HG02798 (cell line): ENCODE measurements around the gene ITPRIPL1.

ENCODE experiments used
- ATAC-seq: cut with Tn5 transposase; IDR thresholded peaks from one replicate; pipeline ENCODE4 v1.9.1; 2021; ENCODE audit warnings: mild to moderate bottlenecking; ENCODE audit not compliant: unreplicated experiment, poor library complexity

ITPRIPL1 gene

DNA sequence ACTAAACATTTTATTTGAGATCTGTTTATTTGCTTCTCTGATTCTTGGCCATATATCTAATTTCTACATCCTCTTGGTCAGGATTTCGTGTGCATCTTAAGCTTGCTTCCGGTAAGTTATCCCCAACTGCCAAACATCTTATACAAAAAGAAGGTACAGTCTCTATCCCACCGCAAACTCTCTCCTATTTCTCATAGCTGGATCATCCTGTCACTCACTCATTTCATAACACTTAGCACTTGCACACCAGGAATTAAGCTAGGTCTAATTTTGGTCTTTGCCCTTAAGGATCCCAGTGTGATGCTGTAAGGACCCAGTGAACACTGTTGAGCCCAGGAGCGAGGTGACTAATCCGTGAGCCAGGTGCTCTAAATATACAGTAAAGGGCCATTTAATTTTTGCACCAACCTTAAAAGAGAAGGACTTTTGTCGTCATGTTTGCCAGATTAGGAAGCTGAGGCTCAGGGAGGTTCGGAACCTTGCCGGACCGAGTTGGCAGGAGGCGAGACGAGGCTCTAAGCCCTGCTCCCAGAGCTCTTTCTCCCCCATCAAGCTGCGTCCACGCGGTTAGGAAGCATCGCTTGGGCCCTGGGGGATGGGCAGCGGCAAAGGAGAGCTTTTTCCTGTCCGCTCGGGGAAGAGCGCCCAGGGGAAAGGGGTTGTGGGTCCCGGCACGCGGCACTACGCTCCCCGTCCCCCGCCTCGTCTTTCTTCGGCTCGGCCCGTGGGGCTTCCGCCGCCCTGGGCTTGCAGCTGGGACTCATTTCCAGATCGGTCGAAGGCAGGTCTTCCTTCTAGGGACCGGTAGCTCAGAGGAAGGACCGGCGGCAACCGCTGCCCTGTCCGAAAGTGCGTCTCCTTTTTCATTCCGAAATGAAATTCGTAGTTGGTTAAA, 4.1 kb upstream of the ITPRIPL1 start:
- peak; percentile 27 for ATAC-seq

DNA sequence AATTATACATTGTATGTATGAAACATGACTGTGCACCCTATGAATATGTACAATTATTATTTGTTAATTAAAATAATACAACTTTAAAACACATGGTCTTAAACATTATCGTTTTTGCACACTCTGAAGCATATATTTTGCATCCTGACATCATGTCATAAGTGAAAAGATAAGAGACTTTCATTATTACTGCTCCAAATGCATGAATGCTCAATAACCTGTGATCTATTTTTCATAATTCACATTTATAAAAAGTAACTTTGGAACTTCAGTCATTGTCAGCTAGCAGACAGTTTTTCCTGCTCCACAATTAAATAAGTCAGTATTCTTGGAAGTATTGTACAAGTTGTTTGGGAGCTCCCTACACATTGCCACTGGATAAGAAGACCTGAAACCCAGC, 1.3 kb upstream of the ITPRIPL1 start:
- no peak for ATAC-seq

DNA sequence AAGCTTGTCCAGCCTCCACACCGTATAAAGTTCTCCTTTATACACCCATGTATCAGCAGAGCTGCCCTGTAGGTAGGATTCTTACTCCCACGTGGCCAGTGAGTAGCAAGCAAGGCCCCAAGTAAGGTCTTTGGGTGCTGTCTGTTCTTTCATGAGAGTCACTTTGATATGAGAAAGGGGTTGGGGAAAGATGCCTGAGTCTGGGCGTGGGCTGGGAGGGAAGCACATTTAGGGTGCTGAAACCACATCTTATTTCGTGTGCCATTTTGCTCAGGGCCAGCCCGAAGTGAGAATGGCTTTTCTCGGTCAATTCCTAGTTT, 436 bp upstream of the ITPRIPL1 start:
- no peak for ATAC-seq

DNA sequence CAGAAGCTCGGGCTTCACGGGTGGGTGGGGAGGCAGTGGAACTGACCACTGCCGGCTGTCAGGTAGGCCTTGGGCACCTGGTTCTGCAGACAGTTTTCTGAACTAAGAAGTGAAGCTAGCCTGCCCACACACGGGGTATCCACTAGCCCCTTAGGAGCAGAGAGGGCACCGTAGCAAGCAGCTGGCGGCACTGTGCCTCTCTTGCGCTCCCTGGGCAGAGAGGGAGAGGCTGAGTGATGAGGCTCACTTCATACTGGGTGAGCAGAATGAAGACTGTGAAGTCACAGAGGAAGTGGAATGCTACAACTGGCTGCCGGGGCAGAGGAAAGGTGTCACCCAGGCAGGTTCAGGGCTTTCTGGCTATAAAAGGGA, 753 bp downstream of the ITPRIPL1 start:
- no peak for ATAC-seq

DNA sequence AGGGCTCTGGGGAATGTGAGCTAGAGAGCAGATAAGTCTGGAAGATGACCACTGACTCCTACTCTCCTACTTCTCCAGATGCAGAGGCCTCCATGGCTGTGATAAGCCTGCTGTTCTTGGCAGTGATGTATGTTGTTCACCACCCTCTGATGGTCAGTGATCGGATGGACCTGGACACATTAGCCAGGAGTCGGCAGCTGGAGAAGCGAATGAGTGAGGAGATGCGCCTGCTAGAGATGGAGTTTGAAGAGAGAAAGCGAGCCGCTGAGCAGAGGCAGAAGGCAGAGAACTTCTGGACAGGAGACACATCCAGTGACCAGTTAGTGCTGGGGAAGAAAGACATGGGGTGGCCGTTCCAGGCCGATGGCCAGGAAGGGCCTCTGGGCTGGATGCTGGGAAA, 1.4 kb downstream of the ITPRIPL1 start:
- ATAC-seq: no peak

DNA sequence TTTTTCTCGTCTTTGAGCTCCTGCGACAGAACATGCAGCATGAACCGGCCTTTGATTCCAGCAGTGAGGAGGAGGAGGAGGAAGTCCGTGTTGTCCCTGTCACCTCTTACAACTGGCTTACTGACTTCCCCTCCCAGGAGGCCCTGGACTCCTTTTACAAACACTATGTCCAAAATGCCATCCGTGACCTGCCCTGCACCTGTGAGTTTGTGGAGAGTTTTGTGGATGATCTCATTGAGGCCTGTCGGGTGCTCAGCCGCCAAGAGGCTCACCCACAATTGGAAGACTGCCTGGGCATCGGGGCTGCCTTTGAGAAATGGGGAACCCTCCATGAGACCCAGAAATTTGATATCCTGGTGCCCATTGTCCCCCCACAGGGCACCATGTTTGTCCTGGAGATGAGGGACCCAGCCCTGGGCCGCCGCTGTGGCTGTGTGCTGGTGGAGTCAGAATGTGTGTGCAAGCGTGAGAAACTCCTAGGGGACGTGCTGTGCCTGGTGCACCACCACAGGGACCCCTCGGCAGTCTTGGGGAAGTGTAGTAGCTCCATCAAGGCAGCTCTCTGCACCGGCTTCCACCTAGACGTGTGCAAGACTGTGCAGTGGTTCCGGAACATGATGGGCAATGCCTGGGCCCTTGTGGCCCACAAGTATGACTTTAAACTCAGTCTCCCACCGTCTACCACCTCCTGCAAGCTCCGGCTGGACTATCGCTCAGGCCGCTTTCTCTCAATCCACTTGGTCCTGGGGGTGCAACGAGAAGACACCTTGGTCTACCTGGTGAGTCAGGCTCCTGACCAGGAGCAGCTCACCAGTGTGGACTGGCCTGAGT, 2.1 kb downstream of the ITPRIPL1 start:
- no peak for ATAC-seq

DNA sequence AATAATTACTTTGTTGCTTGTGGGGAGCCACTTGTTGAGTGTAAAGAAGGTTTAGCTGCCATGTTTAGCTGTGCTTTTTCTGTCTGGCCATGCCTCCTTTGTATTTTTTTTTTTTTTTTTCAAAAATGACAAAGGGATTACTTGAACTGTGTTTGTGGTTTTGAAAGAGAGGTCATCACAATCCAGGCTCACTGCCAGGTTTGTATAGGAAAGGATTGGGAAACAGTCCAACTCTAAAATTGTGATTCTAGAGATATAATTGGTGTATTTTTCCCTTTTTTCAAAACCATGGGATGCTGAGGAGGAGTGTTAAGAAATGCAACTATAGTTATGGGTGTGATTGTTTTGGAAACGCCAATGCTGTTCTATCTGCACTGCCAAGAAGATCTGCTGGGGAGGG, 4.3 kb downstream of the ITPRIPL1 start:
- no peak for ATAC-seq

DNA sequence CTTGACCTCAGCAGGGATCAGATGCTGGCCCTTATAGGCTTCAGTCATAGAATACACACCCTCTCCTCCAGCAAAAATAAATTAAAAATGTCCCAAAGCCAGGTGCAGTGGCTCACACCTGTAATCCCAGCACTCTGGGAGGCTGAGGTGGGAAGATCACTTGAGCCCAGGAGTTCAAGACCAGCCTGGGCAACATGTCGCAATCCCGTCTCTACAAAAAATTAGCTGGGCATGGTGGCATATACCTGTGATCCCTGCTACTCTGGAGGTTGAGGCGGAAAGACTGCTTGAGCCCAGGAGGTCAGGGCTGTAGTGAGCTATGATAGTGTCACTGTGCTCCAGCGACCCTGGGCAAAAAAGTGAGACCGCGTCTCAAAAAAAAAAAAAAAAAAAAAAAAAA, 4.8 kb downstream of the ITPRIPL1 start:
- ATAC-seq: no peak

DNA sequence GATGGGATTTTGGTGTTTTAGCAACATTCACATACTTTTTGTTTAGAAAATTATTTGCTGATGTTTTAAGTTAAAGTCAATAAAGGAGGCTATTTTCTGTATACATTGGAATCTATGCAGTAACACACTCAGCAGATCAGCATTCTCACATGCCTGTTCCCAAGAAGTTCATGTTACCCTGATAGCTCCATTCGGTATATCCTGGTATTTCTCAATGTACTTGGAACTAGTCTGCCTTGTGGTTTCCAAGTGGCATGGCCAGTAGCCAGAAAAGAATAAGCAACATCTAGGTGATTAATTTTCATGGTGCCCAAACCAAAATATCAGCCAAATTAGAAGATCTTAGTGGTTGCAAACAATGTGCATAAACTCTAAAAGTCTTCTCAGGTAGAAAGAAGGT, 5.3 kb downstream of the ITPRIPL1 start:
- no peak for ATAC-seq

DNA sequence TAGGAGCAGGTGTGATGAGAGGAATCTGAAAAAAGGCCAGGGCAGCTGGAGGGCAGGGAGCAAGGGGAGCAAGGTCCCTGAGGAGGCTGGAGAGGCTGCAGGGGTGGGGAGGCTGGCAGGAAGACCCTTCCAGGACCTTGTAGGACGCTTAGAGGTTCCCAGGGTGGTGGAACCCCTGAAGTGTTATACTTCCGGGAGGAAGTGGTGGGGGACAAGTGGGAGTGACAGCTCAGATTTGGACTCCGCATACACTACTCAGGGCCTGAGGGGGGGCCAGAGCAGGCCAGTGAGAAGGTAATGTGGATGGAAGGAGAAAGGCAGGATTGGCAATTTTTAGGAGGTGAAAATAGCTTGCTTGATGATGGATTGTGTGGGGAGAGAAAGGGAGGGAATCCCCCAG, 8.6 kb downstream of the ITPRIPL1 start:
- ATAC-seq: no peak

DNA sequence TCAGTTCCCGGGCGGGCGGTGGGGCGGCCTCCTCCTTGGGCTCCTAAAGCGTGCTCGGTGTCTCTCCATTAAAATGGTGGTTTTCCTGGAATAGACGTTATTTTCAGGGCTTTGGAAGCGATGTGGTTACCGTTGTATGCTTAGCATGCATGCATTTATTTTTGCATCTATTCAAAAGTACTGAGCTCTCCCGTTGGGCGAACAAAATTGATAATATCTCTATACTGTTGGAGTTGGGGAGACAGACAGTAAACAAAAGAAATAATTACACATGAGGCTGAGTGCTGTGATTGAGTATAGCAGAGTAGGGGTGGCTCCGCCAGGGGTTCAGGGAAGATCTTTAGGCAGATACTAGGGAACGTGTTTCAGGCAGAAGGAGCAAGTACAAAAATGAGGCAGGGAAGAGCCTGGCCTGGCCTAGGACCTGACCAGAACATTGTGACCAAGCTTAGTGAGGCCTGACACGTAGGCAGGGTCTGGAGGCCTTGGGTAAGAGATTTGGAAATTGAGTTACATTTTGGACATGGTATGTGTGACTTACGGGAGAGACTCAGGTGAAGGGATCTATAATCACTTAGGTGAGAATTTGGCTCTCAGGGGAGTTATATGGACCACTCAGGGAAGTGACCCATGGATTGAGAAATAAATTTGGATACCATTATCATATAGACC, 11.1 kb downstream of the ITPRIPL1 start:
- ATAC-seq: peak; percentile 1

DNA sequence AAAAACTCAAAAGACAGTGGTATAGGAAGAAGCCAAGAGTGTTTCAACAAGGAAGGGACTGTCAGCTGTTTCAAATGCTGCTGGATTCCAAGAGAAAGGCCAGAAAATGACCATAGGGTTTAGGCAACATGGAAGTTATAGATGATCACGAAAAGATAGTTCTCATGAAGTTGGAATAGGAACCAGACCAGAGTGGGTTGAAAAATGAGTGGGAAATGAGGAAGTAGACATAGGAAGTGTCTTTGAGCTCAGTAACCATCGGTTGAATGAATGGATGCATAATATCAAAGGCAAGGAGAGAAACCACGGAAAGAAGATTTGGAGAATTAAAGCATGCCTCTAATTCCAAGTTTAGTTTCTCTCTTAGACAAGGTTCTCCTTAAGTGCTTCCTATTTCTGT, 11.8 kb downstream of the ITPRIPL1 start:
- no peak for ATAC-seq

DNA sequence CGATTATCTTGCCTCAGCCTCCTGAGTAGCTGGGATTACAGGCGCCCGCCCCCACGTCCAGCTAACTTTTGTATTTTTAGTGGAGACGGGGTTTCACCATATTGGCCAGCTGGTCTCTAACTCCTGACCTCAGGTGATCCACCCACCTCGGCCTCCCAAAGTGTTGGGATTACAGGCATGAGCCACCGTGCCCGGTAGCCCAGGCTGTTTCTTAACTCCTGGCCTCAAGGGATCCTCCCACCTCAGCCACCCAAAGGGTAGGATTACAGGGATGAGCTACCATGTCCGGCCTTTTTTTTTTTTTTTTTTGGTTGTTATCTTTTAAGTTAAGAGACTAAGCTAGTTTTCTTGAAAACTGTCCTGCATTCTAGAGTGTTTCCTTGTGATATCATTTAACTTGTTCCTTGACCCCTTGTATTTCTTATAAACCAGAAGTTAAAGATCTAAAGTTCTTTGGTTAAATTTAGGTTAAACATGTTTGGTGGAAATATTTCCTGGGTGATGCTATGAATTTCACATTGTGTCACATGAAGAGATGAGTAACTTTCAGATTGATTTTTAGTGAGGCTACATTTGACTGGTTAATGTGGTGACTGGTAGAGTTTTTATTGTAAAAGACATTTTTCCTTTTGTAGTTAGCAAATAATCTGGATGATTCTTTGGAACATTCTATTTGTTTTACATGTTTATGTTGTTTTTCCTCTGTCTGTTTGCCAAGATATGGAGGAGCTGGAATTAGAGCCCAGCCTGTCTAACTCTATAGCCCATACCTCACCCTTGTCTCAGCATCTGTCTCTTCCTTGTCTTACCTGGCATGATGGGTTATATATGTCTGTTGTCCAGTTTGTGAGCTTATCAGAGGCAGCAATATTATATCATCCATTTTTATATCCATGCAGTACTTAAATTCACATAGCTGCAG, 15.6 kb downstream of the ITPRIPL1 start:
- ATAC-seq: no peak

DNA sequence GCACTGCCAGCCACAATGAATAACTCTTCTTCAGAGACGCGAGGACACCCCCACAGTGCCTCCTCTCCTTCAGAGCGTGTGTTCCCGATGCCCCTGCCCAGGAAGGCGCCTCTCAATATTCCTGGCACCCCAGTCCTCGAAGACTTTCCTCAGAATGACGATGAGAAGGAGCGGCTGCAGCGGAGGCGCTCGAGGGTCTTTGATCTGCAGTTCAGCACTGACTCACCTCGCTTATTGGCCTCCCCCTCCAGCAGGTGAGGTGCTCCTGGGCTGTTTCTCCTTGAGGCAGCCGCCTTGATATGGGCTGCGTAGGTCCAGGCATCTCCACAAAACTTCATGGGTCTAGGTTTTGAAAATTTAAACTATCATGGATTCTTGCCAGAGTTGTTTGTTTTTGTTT, 16.5 kb downstream of the ITPRIPL1 start:
- ATAC-seq: no peak

DNA sequence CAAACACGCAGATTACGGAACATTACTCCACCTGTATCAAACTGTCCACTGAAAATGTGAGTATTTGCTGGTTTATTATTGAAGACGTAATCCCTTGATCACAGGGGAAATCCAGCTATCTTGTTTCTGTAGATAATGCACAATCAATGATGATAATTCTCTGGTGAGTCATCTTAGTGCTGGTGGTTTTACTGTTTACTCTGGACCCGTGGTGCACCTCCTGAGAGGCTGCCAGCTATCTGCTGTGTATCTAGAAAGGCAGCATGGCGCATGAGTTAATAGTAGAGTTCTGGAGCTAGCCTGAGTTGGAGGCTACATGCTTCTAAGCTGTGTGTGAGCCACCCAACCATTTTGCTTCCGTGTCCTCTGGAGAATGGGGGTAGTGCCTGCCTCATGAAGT, 17.0 kb downstream of the ITPRIPL1 start:
- ATAC-seq: peak; percentile 35

DNA sequence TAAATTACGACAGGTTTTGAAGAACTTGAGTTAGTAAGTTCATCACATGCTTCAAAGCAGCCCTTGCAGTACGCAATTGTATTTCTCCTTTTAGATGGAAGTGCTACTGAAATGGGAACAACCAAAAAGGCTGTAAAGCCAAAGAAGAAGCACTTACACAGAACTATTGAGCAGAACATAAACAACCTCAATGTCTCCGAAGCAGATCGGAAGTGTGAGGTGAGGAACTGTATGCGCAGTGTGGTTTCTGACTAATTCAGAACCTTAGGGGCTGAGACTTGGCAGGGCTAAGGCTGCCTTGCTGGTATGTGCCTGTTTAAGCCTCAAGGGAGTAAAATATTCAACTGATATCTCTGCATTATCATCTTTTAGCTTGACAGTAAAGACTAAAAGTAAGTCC, 18.9 kb downstream of the ITPRIPL1 start:
- ATAC-seq: peak; percentile 86

DNA sequence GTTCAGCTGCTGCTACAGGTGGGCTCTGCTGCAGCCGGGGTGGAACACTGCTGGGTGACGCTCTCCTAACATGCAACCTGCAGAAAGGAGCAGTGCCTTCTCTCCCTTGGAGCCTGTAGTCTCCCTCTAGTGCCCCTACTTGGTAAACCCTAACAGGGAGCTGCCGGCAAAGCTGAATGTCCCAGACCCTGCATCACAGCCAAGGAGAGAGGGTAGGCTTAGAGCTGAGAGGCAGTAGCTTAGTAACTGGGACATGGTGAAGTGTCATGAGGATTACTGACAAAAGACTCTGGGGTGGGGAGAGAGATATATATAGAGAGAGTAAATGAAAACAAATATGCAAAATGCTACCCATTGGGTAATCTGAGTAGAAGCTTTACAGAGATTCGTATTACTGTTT, 20.3 kb downstream of the ITPRIPL1 start:
- no peak for ATAC-seq

DNA sequence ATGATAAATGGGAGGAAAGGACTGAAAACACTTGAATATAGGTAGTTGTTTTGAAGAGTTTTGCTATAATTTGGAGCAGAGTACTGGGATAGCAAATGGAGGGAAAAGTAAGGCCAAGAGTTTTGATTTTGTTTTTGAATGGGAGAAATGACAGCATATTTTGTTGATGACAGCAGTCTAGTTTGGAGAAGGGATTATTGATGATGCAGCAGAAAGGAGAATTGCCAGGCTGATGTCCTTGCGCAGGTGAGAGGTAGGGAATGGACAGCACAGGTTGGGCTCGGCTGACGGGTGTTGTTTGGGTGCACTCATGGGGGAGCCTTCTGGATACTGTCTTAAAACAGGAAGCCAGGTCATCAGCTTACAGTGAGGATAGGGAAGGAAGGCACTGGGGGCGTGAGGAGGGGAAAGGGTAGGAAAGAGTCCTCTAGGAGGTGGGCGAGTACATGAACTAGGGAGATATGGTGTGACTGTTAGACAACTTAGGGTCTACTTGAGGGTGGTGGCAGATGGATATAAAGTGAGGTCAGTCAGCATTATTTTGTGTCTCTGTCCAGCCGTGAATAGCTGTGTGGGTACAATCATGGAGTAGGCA, 20.8 kb downstream of the ITPRIPL1 start:
- ATAC-seq: no peak

DNA sequence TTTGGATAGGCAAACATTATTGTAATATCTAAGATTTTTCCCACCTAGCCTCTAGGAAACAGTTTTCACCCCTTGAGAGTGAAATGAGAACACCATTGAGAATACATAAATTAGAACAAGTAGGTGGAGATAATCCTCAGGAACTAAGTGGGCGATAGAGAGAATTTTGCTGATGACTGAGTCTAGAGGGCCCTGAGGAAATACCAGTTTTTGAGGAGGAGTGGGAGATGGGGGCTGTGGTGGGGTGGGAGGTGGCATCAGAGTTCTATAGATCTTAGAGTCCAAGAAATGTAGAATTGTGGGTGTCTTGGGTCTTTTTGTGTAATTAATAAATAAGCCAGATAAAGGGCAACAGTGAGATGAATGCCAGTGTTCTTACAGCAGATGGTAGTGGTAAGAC, 22.3 kb downstream of the ITPRIPL1 start:
- ATAC-seq: no peak

DNA sequence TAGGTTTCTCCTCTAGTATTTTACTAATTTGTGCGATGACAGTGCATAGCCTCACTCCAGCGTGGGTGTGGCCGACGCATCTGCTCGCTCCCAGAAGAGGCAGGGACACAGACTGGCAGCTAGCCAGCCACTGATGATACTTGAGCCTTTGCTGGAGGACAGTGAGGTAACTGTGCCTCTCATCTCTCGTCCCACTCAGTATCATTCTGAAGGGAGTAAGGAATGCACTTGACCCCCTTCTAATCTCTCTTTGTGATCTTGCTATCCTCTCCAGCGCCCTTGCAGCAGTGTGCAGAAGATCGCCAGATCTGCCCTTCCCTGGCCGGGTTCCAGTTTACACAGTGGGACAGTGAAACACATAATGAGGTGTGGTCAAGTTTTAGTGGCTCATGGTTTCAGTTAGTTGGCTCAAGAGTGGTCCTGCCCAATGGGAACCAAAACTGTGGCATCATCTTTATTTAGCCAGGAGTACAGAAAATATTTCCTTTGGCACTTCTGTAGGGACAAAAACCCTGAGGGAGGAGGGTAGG, 28.0 kb downstream of the ITPRIPL1 start:
- no peak for ATAC-seq
